Endometrial microvascular endothelial cells (primary cell): ENCODE data around the gene AGAP3. TPM values are rescaled to one million over a fixed set of nuclear protein-coding genes. Genes with fewer than 3 reads are reported as not detected.
"Not testable (repeated sequence)": the region's sequence is repeated elsewhere in the genome, so short reads cannot be mapped to it uniquely, and the experiment has no call there.

Experiments used
- in situ Hi-C: cut with HindIII; loops from 2 replicates; pipeline ENCODE4 v1.10.0; 2017; ENCODE audit warnings: low sequenced_read_pairs, low pct_unique_long_range_greater_than_20kb; ENCODE audit errors: inconsistent ontology term
- total RNA-seq: library from RNA; depleted of rRNA; stranded (reverse); fragments of >200 nt; gene quantifications from one replicate; pipeline ENCODE4 v1.2.3, GENCODE V29; 2015; ENCODE audit errors: inconsistent ontology term

AGAP3 gene
- total RNA-seq: 52.1 TPM

GRCh38 chr7:151085691-151086620 lies at the start of gene AGAP3:
AGAP3 (plus strand) TSS chr7:151086475; CDS start chr7:151086742, 267 bp downstream.
- in situ Hi-C loops: loop anchor here (10.0 kb wide), 1 partner anchor 79 kb away; the partner anchor contains the start of gene GBX1

- in situ Hi-C loops: no loop called here
These were observed 47.1 kb upstream of the AGAP3 start for GRCh38 chr7:151038951-151039849.

GRCh38 chr7:151039850-151040548 lies 46.3 kb upstream of the AGAP3 start:
- in situ Hi-C loops: no loop called here

GRCh38 chr7:151040616-151041375 lies 45.5 kb upstream of the AGAP3 start:
- in situ Hi-C loops: no loop called here

- in situ Hi-C loops: not testable (repeated sequence)
These were observed 42.8 kb upstream of the AGAP3 start for GRCh38 chr7:151043449-151043848.

- in situ Hi-C loops: no loop called here
These were observed 42.3 kb upstream of the AGAP3 start for GRCh38 chr7:151043959-151044358.

GRCh38 chr7:151045262-151045661 lies 41.0 kb upstream of the AGAP3 start:
- in situ Hi-C loops: no loop called here

GRCh38 chr7:151045967-151046366 lies 40.3 kb upstream of the AGAP3 start:
- in situ Hi-C loops: no loop called here

- in situ Hi-C loops: no loop called here
These were observed 39.4 kb upstream of the AGAP3 start for GRCh38 chr7:151046603-151047573.

GRCh38 chr7:151047976-151048815 lies 38.1 kb upstream of the AGAP3 start, which contains the start of gene ASIC3:
ASIC3 (plus strand) TSS chr7:151048531; CDS start chr7:151048886, 355 bp downstream.
- in situ Hi-C loops: no loop called here

- in situ Hi-C loops: no loop called here
These were observed 37.3 kb upstream of the AGAP3 start for GRCh38 chr7:151048911-151049463.

- in situ Hi-C loops: no loop called here
These were observed 35.2 kb upstream of the AGAP3 start for GRCh38 chr7:151051108-151051507.

- in situ Hi-C loops: no loop called here
These were observed 33.2 kb upstream of the AGAP3 start for GRCh38 chr7:151053096-151053495.

GRCh38 chr7:151053751-151054150 lies 32.5 kb upstream of the AGAP3 start:
- in situ Hi-C loops: no loop called here

- in situ Hi-C loops: no loop called here
These were observed 30.0 kb upstream of the AGAP3 start for GRCh38 chr7:151056283-151056665.
